GM12872 (cell line): ENCODE results near the gene LHX3.

ENCODE experiments used
- TF ChIP-seq, protein P1 (sequence below): IDR thresholded peaks from 3 replicates; pipeline ENCODE4 v1.5.1; 2011; ENCODE audit warnings: low read depth, mild to moderate bottlenecking, low read length, moderate library complexity; ENCODE audit not compliant: insufficient read depth

LHX3 gene

DNA sequence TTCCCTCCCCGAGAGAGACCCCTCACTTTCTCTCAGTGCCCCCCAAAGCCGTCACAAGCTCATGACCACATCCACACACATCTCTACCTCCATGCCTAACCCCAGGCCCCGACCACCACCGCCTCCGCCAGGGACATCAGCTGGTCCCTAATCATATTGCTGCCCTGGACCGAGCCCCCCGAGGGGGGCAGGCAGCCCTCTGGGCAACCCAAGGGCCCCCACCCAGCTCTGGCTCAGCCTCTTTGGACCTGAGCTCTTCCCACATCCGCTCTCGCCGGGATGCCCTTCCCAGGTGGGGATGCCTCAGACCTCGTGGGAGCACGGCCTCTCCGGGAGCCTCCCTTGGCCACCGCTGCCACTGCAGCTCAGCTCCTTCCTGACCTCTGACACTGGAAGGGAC is 18.5 kb downstream of the LHX3 start:
- TF ChIP-seq, protein P1, sequence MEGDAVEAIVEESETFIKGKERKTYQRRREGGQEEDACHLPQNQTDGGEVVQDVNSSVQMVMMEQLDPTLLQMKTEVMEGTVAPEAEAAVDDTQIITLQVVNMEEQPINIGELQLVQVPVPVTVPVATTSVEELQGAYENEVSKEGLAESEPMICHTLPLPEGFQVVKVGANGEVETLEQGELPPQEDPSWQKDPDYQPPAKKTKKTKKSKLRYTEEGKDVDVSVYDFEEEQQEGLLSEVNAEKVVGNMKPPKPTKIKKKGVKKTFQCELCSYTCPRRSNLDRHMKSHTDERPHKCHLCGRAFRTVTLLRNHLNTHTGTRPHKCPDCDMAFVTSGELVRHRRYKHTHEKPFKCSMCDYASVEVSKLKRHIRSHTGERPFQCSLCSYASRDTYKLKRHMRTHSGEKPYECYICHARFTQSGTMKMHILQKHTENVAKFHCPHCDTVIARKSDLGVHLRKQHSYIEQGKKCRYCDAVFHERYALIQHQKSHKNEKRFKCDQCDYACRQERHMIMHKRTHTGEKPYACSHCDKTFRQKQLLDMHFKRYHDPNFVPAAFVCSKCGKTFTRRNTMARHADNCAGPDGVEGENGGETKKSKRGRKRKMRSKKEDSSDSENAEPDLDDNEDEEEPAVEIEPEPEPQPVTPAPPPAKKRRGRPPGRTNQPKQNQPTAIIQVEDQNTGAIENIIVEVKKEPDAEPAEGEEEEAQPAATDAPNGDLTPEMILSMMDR = no peak

DNA sequence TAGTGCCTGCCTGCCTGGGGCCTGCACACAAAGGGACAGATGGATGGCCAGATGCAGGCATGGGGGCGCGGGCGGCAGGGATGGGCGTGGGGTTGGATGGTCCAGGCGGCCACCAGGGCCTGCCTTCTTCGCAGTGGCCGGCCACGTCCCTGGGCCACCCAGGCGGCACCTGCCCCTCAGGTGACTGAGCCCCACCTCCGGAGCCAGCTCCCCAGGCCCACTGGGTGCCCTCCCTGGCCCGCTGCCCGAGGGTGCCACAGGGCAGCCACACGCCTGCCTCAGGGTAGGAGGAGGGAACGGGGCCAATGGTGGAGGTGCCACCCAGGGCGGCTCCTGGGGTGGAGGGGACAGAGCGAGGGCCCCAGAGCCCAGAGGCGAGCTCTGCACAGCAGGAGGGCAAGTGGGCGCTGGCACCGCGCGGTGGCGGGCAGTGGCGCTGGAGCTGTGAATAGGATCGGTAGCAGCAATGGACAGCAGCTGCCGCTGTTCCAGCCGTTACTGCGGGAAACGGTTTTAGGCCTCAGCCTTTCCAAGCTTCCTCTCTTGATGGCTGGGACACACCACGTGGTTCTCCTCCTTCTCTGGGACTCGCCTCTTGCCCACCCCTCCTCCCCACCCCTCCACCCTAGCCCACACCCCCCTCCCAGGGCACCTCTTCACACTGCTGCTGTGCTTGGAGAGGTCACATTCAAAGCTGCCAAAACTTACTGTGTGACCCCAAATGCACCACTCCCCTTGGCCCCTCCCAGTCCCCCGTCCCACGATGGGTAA is 19.1 kb downstream of the LHX3 start:
- TF ChIP-seq, protein P1 = no peak

DNA sequence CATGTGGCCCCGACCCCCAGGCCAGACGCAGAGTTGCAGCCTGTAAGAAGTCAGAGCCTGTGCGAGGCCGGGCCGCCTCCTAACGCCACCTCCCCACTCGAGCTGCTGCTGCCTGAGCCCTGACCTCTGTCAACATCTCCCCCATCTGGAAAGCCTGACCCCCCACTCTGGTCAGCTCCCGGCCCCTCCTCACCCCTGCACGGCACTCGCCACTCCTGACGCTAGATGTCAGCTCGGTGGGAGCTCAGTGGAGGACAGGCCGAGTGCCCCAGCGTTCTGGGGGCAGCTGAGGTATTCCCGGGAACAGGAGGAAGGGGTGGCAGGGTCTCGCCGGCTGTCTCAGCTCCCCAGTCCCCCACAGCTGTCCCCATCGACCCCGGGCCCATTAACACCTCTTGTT is 19.9 kb downstream of the LHX3 start:
- TF ChIP-seq, protein P1 = no peak

DNA sequence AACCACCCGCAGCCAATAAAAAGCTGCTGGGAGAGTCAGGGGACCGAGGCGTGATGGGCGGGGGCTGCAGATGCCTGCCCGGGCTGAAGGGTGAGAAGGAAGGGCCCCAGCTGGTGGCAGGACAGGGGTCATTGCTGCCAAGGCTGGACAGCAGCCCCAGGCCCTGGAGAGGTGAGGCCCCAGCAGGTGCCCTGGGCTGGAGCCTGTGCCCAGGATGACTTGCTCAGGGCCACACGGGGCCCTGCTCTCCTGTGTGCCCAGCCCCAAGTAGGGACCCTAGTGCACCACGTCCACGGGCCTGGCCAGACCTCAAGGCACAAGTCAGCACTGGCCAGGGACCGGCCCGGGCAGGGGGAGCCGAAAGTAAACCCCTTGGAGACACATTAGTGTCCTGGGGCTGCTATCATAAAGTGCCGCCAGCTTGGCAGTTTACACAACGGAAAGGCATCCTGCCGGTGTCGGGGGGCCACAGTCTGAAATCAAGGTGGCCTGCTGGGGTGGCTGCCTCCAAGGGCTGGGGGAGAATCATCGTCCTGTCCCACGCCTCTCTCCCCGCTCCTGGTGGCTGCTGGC is 22.0 kb downstream of the LHX3 start:
- TF ChIP-seq, protein P1 = no peak

DNA sequence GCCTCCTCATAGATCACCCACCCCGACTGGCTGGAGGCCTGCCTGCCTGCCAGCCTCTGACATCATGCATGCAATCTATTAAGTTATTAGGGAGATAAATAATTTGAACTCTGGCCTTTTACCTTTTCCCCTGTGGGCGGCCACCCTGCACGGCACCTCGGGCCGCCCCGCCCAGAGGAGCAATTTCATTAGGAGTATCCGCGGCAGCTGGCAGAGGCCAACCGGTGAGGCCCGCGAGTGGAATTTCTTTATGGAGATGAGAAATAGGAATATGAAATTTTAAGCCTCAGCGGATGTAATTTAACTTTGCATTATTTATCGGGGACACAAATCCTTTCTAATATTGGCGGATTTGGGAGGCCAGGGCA is 22.5 kb downstream of the LHX3 start:
- TF ChIP-seq, protein P1 = no peak

DNA sequence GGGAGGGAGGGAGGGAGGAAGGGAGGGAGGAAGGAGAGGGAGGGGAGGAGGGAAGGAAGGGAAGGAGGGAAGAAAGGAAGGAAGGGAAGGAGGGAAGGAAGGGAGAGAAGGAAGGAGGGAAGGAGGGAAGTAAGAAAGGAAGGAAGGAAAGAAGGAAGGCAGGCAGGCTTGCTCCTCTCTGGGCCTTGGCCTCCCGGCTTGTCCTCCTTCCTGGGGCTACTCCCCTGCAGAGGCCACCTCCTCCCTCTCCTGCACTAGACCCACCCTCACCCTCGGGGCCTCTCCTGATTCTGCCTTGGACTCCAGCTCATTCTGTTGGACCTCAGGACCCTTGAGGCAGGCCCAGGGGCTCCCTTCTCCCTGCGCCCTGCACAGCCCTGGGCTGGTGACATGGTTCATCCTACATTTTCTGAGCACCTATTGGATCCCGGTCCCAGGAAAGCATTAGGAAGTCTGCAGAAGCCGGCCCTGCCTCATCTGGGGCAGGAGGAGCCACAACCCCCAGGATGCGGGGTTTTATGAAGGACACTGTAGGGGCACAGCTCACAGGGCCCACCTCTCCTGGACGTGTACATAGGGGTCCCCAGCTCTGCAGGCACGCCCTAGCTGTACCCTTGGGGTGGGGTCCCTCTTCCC is 23.0 kb downstream of the LHX3 start:
- TF ChIP-seq, protein P1 = no peak

DNA sequence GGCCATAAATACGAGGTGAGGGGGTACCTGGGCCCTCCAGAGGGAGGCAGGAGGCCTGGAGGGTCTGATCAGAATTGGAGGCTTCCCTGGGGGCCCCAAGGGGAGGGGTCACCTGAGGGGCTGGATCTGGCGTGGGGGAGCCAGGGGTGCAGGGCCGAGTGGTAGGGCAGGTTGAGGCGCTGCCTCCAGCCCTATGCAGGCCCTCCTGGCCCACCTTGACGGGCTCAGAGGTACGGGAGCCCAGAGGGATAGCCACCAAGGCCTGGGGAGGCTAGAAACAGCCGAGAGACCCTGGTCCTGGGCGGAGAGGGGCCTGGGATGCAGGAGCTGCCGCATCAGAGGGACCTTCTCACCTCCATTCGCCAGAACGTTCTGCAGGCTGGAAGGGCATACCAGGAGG is 24.3 kb downstream of the LHX3 start:
- TF ChIP-seq, protein P1 = no peak
